H9 (cell line): ENCODE results near the gene CCDC28B. TPM values are rescaled to one million over a fixed set of nuclear protein-coding genes. Genes with fewer than 3 reads are reported as not detected.

Experiments used
- DNase-seq: peaks from one replicate; pipeline ENCODE4 v3.0.0-alpha.2; 2017
- H2AFZ ChIP-seq: one replicate; pipeline ENCODE4 v1.6.1; 2013; ENCODE audit warnings: mild to moderate bottlenecking, low read length, control low read depth, moderate library complexity
- H2AK5ac ChIP-seq: 2 replicates; pipeline ENCODE4 v1.6.1; 2013; ENCODE audit warnings: low read length, control low read depth, mixed read lengths; ENCODE audit not compliant: insufficient read length
- H2BK120ac ChIP-seq: one replicate; pipeline ENCODE4 v1.6.1; 2013; ENCODE audit warnings: low read depth, mild to moderate bottlenecking, low read length, control low read depth, inconsistent platforms; ENCODE audit not compliant: poor library complexity, severe bottlenecking
- H2BK12ac ChIP-seq: 2 replicates; pipeline ENCODE4 v1.6.1; 2013; ENCODE audit warnings: low read length, control low read depth, mixed read lengths, low read depth; ENCODE audit not compliant: insufficient read length
- H2BK15ac ChIP-seq: 2 replicates; pipeline ENCODE4 v1.6.1; 2013; ENCODE audit warnings: low read depth, low read length, control low read depth
- H2BK20ac ChIP-seq: one replicate; pipeline ENCODE4 v1.6.1; 2013; ENCODE audit warnings: low read depth, mild to moderate bottlenecking, low read length, control low read depth, inconsistent platforms; ENCODE audit not compliant: poor library complexity, severe bottlenecking
- H2BK5ac ChIP-seq: 2 replicates; pipeline ENCODE4 v1.6.1; 2013; ENCODE audit warnings: low read length, control low read depth, mixed read lengths; ENCODE audit not compliant: insufficient read length
- H3K14ac ChIP-seq: 2 replicates; pipeline ENCODE4 v1.6.1; 2013; ENCODE audit warnings: low read length, control low read depth; ENCODE audit not compliant: insufficient read depth
- H3K18ac ChIP-seq: 2 replicates; pipeline ENCODE4 v1.6.1; 2013; ENCODE audit warnings: low read depth, mild to moderate bottlenecking, mixed read lengths, low read length, control low read depth; ENCODE audit not compliant: insufficient read length
- H3K23ac ChIP-seq: 2 replicates; pipeline ENCODE4 v1.6.1; 2013; ENCODE audit warnings: low read length, control low read depth, mixed read lengths, low read depth; ENCODE audit not compliant: insufficient read length
- H3K23me2 ChIP-seq: 2 replicates; pipeline ENCODE4 v1.6.1; 2013; ENCODE audit warnings: low read depth, mild to moderate bottlenecking, mixed read lengths, low read length, control low read depth; ENCODE audit not compliant: insufficient read length, poor library complexity, severe bottlenecking
- H3K27ac ChIP-seq: 2 replicates; pipeline ENCODE4 v1.5.1; 2013; ENCODE audit warnings: low read length, control low read depth, mixed read lengths, low read depth; ENCODE audit not compliant: insufficient read length
- H3K27me3 ChIP-seq: 2 replicates; pipeline ENCODE4 v1.6.1; 2013; ENCODE audit warnings: low read length, control low read depth, inconsistent platforms; ENCODE audit not compliant: insufficient read depth
- H3K4ac ChIP-seq: 2 replicates; pipeline ENCODE4 v1.6.1; 2013; ENCODE audit warnings: low read depth, mild to moderate bottlenecking, control low read depth, inconsistent platforms, low read length, moderate library complexity
- H3K4me1 ChIP-seq: 2 replicates; pipeline ENCODE4 v1.6.1; 2013; ENCODE audit warnings: low read length, control low read depth, inconsistent platforms; ENCODE audit not compliant: insufficient read depth
- H3K4me2 ChIP-seq: 2 replicates; pipeline ENCODE4 v1.6.1; 2013; ENCODE audit warnings: low read length, control low read depth, mixed read lengths; ENCODE audit not compliant: insufficient read length, insufficient read depth
- H3K56ac ChIP-seq: 2 replicates; pipeline ENCODE4 v1.6.1; 2013; ENCODE audit warnings: low read depth, mild to moderate bottlenecking, mixed read lengths, low read length, control low read depth; ENCODE audit not compliant: insufficient read length
- H3K79me1 ChIP-seq: 2 replicates; pipeline ENCODE4 v1.6.1; 2013; ENCODE audit warnings: low read depth, mild to moderate bottlenecking, moderate library complexity, low read length, control low read depth, inconsistent platforms; ENCODE audit not compliant: insufficient read depth, poor library complexity, severe bottlenecking
- H3K79me2 ChIP-seq: 2 replicates; pipeline ENCODE4 v1.6.1; 2013; ENCODE audit warnings: low read length, control low read depth, inconsistent platforms; ENCODE audit not compliant: insufficient read depth
- H3K9ac ChIP-seq: 2 replicates; pipeline ENCODE4 v1.6.1; 2013; ENCODE audit warnings: low read length, control low read depth, mixed read lengths; ENCODE audit not compliant: insufficient read length; ENCODE audit errors: extremely low read depth
- H3K9me3 ChIP-seq: one replicate; pipeline ENCODE4 v1.6.1; 2013; ENCODE audit warnings: low read depth, low read length, inconsistent platforms; ENCODE audit not compliant: control insufficient read depth
- H3T11ph ChIP-seq: one replicate; pipeline ENCODE4 v1.6.1; 2013; ENCODE audit warnings: mild to moderate bottlenecking, low read length, control low read depth, inconsistent platforms
- H4K20me1 ChIP-seq: one replicate; pipeline ENCODE4 v1.6.1; 2013; ENCODE audit not compliant: control insufficient read depth, insufficient read length, insufficient read depth
- H4K5ac ChIP-seq: 2 replicates; pipeline ENCODE4 v1.6.1; 2013; ENCODE audit warnings: low read depth, mild to moderate bottlenecking, mixed read lengths, low read length, control low read depth; ENCODE audit not compliant: insufficient read length
- H4K8ac ChIP-seq: replicated peaks from 2 replicates; pipeline ENCODE4 v1.6.1; 2013; ENCODE audit warnings: low read length, control low read depth, mixed read lengths, low read depth; ENCODE audit not compliant: insufficient read length
- H4K91ac ChIP-seq: 2 replicates; pipeline ENCODE4 v1.6.1; 2013; ENCODE audit warnings: low read depth, mild to moderate bottlenecking, moderate library complexity, mixed read lengths, low read length, control low read depth; ENCODE audit not compliant: insufficient read length
- H3K27ac Mint-ChIP-seq, 3 experiments: 2 replicates in 2 of 3; 3 replicates in 1 of 3; pipeline ENCODE4 v1.8.0; 2020 to 2021; ENCODE audit warnings: mixed read lengths in 3 of 3, mild to moderate bottlenecking in 1 of 3, moderate library complexity in 1 of 3
- H3K27me3 Mint-ChIP-seq: 2 replicates; pipeline ENCODE4 v1.8.0; 2021; ENCODE audit warnings: low read depth, mild to moderate bottlenecking, moderate library complexity, mixed read lengths
- H3K36me3 Mint-ChIP-seq, 3 experiments: 2 replicates in 2 of 3; 3 replicates in 1 of 3; pipeline ENCODE4 v1.8.0; 2020 to 2021; ENCODE audit warnings: low read depth in 3 of 3, mixed read lengths in 3 of 3; ENCODE audit not compliant: insufficient read depth in 1 of 3
- H3K4me1 Mint-ChIP-seq, 2 experiments: 2 replicates each; pipeline ENCODE4 v1.8.0; 2020; ENCODE audit warnings: mixed read lengths in 2 of 2
- H3K4me3 Mint-ChIP-seq, 2 experiments: 2 replicates in 1 of 2; 3 replicates in 1 of 2; pipeline ENCODE4 v1.8.0; 2020 to 2021; ENCODE audit warnings: mild to moderate bottlenecking in 2 of 2, mixed read lengths in 2 of 2, moderate library complexity in 1 of 2
- H3K9me3 Mint-ChIP-seq, 2 experiments: 2 replicates in 1 of 2; 3 replicates in 1 of 2; pipeline ENCODE4 v1.8.0; 2020; ENCODE audit warnings: mild to moderate bottlenecking in 2 of 2, mixed read lengths in 2 of 2, moderate library complexity in 1 of 2
- WGBS: extraction: QIAGEN DNeasy Blood & Tissue Kit; methylation state at CpG from one replicate; pipeline ENCODE4 v1.1.7; 2013; ENCODE audit warnings: missing lambda C conversion rate, low lambda C conversion rate, mixed read lengths; ENCODE audit not compliant: insufficient read length; ENCODE audit errors: extremely low coverage; 5-methylcytosine and 5-hydroxymethylcytosine counted together
- total RNA-seq: library from RNA; stranded (reverse); gene quantifications from 2 replicates; pipeline ENCODE4 v1.2.1, GENCODE V29; 2021
- TF ChIP-seq, protein P1 (sequence below): fragments of 200-600 bp; sonication (generic); conservative IDR thresholded peaks from 3 replicates; pipeline ENCODE4 v1.8.0; 2021; ENCODE audit warnings: antibody characterized with exemption, mild to moderate bottlenecking

Gene CCDC28B
- total RNA-seq, 1 experiment from 2014 or later, result 20.7 TPM

DNA sequence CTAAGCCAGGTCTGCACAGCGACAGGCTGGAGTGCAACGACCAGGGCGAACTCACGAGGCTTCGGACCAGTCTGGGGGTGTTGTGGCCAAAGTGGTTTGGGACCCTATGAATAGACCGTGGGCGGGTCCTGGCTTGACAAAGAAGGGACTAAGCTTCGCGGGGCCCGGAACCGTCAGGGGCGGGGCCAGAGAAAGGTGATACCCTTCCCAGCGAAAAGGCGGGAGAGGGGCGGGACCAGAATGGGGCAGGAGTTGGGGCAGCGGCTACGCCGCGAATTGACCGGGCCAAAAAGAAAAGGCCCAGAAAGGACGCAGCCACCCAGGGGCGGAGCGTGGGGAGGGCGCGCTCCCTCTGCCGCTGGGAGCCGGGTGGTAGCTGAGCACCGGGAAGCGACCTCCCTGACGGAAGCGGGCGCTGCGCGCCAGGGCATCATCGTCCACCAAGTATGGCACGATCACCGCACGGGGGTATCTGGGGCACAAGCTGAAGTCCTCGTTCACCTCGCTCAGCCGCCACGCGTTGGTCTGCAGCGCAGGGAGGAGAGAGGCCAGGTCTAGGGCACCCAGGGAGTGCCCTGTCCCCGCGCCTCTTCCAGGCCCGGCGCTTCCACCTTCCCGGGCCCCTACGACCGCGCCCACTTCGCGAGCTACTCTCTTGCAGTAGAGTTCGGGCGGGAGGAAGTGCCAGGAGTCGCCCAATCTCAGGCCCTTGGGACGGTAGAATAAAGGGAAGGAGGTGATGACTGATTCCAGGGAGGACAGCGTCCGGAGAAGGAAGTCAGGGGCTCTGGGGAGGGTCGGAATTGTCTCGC, 40.0 kb downstream of the CCDC28B start:
- DNase-seq, result peak; percentile 97
- H3K4me3 Mint-ChIP-seq, result peak overlapping the region; percentile 82 to 92
- Histone ChIP-seq H3K27me3 (no peaks in the 10 kb centered on the region), H3K9me3 (no peaks in the 10 kb centered on the region), H3K9ac (peak overlapping the region; percentile 46), H2BK20ac (no peak overlapping the region), H3K79me1 (no peaks in the 10 kb centered on the region), H4K8ac (no peak overlapping the region), H4K5ac (no peak overlapping the region), H3K27ac (no peak overlapping the region), H2AK5ac (no peak overlapping the region), H3K23me2 (peaks cover 17% of the 10 kb centered on the region), H3K4ac (no peak overlapping the region), H2AFZ (no peak overlapping the region), H3K18ac (peak overlapping the region; percentile 72), H3K79me2 (no peaks in the 10 kb centered on the region), H3K4me1 (no peaks in the 10 kb centered on the region; the same call in 1 of the 2 replicates), H2BK15ac (no peak overlapping the region; the same call in 1 of the 2 replicates), H4K91ac (no peak overlapping the region), H3K23ac (no peak overlapping the region), H2BK12ac (no peak overlapping the region), H4K20me1 (no peaks in the 10 kb centered on the region), H3K56ac (no peak overlapping the region), H2BK5ac (no peak overlapping the region), H3T11ph (no peak overlapping the region), H3K4me2 (peak overlapping the region; percentile 75), H2BK120ac (no peak overlapping the region), H3K14ac (peak overlapping the region; percentile 90)
- H3K4me1 Mint-ChIP-seq, result peaks cover 21 to 23% of the 10 kb centered on the region in 2 experiments
- no peaks in the 10 kb centered on the region for H3K9me3 Mint-ChIP-seq
- H3K36me3 Mint-ChIP-seq, result peaks cover 0 to 7% (median 2%) of the 10 kb centered on the region in 3 experiments; a peak in 2 of 7 replicates
- WGBS, result no CpG with 5 or more reads among the region's 62 CpGs
- TF ChIP-seq, protein P1, sequence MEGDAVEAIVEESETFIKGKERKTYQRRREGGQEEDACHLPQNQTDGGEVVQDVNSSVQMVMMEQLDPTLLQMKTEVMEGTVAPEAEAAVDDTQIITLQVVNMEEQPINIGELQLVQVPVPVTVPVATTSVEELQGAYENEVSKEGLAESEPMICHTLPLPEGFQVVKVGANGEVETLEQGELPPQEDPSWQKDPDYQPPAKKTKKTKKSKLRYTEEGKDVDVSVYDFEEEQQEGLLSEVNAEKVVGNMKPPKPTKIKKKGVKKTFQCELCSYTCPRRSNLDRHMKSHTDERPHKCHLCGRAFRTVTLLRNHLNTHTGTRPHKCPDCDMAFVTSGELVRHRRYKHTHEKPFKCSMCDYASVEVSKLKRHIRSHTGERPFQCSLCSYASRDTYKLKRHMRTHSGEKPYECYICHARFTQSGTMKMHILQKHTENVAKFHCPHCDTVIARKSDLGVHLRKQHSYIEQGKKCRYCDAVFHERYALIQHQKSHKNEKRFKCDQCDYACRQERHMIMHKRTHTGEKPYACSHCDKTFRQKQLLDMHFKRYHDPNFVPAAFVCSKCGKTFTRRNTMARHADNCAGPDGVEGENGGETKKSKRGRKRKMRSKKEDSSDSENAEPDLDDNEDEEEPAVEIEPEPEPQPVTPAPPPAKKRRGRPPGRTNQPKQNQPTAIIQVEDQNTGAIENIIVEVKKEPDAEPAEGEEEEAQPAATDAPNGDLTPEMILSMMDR, result peak; percentile 14; the same call in 1 of the 3 replicates
- peak overlapping the region; percentile 55 to 95 (median 89); a peak in 3 of 7 replicates for H3K27ac Mint-ChIP-seq
- H3K27me3 Mint-ChIP-seq, result peaks cover 4% of the 10 kb centered on the region
